GM19468 (cell line): ENCODE results near the gene CDH4.

Experiments
- ATAC-seq: cut with Tn5 transposase; IDR thresholded peaks from one replicate; pipeline ENCODE4 v1.9.1; 2021; ENCODE audit warnings: mild to moderate bottlenecking, moderate library complexity, moderate number of reproducible peaks; ENCODE audit not compliant: unreplicated experiment; ENCODE audit errors: extremely low read depth

Gene CDH4

DNA sequence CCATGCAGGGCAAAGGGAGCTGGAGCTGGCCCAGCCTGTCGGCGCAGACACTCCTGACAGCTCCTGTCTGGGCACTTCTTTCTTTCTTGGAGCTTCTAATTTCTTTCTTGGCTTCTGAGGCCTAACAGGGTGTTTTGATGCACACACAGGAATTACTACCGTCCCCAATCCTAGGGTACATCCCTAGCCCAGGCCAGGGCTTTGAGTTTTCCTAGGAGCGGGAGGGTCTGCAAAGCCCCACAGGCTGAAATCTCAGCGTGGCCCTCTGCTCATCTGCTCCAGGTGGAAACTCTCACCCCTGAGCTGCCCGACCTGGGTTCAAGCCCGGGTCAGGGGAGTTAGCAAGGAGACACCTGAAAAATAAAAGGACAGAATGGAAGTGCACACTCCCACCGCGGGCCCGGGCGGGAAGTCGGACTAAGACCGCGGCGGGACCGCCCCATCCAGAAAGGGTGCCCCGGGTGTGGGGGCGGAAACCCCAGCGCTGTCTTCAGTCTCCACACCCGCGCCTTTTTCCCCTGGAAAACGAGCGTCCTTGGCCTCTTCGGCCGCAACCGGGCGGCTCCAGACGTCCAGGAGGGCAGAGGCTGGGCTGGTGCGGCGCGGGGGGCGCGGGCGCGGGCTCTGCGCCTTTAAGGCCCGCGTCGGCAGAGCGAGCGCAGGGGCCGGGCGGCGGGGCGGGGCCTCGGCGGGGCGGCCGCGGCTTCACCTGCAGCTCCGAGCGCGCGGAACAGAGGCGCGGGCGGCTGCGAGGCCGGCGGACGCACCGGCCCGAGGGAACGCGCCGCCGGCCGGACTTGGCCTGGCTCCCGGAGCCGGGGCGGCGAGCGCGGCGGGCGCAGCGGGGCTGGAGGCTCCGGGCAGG lies at the start of gene CDH4:
Gene CDH4 (plus strand): TSS at position 733 of the 865 bp plus-strand sequence.
- ATAC-seq, result no peak

DNA sequence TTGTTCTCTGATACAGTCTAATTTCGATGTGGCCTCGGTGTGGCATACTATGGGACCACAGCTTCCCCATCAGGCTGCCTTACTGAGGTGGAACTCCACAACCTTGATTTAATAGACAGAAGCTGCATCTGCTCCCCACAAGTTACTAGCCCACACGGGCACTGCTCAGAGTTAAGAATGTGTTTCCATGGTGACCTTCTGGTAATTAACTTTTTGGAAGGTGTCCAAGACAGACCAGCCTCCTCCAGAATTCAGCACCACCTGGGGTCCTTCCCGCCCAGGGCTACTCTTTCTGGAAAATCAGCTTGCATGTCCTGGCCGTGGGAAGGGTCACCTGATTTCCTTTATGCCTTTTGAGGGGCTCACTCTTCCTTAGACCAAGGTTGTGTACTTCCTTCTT lies 48.7 kb upstream of the CDH4 start:
- no peak for ATAC-seq

DNA sequence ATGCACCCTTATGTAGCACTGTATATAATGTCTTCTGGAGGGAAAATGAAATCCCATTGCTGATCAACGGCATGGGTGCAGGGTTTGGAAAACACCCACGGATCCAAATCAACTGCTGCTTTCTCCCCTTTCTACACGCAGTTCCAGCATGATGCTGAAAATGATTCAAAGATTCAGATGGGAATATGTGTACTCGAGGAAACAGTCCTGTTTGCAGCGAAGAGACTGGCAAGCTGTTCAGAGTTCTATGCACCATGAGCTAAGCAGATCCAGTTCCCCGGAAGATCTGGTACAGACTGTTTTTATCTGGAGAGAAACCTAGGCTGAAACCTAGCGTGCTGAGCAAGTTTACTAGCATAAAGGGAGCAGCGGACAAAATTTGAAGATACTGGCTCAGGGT lies 47.9 kb upstream of the CDH4 start:
- no peak for ATAC-seq

DNA sequence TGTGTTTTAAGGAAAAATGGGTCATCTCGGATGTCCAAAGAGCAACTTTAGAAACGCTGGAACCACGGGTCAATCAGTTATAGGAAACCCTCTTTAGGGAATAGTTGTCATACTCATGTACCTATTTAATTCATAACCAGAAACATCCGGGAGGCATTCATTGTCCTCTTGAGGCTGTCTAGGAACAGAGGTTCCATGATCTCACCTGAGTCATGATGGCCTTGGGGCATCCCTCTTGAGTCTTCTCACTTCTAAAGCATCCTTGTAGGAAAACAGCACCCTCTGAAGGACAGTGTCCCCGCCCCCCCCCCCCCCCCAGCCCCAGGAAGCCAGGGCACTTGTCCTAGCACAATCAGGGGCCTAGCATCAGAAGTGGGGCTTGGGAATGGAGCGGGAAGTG lies 46.3 kb upstream of the CDH4 start:
- ATAC-seq, result no peak

DNA sequence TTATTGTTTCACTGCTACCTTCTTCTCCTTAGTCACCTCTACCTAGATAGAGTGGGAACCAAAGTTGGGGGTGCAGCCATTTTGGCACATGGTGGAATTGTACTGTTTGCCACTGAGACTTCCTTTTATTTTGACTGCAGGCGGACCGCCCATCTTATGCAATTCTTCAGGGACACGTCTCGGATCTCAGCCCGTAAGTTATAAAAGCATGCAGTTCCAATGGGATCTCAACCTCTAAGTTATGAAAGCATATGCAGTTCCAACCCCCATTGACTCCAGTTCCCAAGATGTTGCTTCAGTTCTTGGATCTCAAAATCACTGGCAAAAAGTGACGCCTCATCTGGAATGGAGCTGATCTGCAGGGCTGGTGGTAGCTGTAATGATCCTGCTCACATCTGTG lies 41.2 kb upstream of the CDH4 start:
- ATAC-seq, result no peak

DNA sequence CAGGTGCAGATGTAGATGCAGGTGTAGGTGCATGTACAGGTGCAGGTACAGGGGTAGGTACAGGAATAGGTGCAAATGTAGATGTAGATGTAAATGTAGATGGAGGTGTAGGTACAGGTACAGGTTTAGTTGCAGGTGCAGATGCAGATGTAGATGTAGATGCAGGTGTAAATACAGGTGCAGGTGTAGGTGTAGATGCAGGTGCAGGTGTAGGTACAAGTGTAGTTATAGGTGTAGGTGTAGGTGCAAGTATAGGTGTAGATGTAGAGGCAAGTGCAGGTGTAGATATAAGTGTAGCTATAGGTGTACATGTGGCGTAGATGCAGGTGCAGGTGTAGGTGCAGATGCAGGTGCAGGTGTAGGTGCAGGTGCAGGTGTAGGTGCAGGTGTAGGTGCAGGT lies 34.2 kb upstream of the CDH4 start:
- no peak for ATAC-seq

DNA sequence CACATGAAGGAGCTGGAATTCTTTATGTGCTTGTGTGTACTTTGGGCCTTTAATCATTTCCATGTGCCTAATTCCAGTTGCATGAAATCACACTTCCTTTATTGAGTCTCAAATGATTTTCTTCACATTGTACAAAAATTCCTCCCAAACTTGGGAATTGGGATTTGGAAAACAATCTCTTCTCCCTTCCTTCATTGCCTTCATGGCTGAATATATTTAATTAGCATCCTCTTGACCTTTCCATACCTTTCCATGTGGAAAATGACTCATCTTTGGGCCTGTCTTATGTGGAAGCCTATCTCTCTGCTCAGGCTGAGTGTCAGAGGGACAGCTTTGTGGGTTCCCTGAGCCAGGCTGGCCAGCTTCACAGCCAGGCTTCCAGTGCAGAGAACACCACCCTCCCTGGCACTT lies 33.0 kb upstream of the CDH4 start:
- ATAC-seq, result no peak

DNA sequence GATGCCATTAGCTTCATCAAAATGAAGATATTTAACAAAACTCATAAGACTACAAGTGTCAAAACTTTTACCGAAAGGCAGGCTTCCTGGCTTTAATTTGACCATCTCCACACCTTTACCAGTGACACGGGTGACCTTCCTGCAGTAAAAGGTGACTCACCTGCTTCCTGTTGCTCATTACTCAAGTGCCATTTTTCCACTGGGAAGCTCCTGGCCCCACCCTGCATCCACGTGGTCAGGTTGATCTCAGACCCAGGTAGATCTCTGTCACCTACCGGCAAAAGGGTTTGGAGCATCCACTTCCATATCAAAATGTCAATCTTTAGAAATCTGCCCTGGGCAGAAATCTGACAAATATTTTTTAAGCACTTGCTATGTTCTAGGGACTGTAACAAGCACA lies 31.9 kb upstream of the CDH4 start:
- ATAC-seq, result no peak

DNA sequence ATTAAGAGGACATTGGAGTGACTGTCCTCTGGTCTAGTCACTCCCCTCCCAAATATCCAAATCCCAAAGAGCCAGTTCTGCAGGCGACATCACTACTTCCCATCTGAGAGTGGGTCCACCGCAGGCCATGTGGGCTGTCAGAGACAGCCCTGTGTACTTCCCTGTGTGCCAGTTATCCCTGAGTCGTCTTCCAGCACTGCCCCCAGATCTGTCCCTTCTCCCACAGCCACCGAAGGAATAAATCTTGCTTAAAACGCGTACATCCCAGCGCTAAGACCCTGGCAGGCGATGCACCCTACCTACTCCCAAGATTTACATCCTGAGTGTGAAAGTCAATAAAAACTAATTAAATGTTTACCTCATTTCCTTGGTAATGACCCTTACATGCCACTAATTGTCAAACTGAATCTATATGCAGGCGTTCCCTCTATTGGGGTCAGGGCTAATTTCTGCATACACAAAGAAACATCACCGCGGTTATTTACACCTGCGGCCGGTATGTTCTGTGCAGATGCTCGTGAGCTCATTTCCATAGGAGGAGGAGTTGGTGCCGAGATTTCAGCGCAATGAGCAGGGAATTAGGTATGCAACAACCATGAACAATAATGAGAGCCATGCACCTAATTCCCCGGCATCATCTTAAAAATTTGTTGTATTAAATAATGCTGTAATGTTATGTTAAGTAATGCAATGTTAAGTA lies 31.3 kb upstream of the CDH4 start:
- ATAC-seq, result no peak

DNA sequence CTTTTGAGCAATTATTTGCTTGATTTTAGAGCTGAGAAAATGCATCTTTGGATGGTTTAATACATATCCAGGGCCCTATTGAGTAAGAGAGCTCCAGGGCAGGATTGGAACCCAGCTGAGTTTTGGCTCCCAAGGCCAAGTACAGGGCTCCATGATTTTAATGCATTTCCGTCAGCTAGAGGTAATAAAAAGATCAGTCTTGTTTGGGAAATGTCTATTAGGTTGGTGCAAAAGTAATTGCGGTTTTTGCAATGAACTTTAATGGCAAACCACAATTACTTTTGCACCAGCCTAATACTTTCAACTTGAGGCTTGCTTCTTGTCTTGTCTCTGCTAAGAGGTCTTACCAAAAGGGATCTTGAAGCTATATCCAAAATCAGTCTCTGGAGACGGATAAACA lies 29.4 kb upstream of the CDH4 start:
- ATAC-seq, result no peak

DNA sequence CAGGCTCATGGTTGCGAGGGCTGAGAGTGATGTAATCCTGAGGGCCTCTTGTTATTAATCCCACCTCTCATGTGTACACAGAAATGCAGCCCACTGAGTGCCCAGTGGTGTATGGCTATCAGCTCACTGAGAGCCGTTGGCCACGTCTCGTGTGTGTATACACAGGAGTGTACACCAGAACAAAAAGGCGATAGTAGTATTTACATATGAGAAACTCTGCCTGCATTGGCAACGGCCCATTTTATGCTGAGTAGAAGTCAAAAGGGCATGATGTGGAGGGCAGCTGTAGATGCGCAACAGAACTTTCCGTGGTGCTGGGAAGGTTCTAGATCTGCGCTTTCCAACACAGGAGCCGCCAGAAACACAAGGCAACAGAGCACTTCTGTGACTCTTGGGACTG lies 28.9 kb upstream of the CDH4 start:
- no peak for ATAC-seq

DNA sequence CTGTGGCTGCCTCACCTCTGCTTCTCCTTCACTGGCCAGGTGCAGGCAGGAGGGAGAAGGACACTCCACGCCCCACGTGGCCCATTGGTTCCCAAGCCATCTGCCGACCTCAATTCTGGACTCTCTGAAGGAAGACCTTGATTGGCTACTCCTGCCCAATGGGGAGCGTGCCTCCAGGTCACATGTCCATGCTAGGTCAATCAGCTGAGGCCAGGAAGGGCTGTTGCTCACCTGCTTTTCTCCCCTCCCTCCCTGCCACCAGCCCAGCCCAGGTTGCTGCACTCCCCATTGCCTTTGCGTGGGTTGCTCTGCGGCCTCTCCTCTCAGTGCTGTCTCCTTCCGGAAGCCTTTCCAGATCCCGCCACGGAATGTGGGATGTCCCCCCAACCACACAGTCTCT lies 21.9 kb upstream of the CDH4 start:
- ATAC-seq, result no peak

DNA sequence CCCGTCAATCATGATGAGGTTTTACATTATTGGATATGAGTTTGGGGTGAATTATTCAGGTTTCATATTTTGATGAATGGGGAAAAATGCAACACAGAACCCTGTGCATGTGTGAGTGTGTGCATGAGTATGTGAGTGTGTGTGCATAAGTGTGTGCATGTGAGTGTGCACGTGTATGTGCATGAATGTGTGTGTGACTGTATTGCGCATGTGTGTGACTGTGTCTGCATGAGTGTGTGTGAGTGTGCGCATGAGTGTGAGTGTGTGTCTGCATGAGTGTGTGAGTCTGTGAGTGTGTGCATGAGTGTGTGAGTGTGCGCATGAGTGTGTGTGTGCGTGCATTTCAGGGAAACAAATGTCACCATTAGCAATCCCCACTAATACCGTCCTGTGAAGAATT lies 18.5 kb upstream of the CDH4 start:
- no peak for ATAC-seq

DNA sequence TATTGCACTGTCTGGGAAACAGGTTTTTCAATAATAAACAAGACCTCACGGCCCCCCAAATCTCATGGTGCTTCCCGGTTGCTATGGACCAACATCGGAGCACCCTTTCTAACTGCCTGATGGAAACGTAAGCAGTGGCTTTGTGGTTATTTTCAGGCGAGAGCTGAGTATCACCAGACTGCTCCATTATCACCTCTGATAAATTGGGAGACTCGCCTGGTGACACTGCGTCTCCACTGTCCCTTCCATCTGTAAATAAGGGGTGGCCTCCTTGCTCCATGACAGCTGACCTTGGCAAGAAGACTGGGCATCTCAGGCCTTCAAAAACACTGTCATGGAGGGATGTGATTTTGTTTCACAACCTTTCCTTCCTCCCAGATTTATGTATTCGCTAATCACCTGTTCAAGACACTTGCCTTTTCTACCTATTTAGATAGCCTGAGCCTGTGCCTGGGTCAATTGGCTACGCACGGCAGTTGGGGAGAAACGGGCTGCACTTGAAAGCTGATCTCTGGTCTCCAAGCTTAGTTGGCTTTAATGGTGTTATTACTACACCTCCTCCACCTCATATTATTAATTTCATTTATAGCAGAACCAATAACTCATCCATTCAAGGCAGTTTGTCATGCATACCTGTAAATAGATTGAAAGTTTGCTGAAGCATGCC lies 17.7 kb upstream of the CDH4 start:
- ATAC-seq, result no peak

DNA sequence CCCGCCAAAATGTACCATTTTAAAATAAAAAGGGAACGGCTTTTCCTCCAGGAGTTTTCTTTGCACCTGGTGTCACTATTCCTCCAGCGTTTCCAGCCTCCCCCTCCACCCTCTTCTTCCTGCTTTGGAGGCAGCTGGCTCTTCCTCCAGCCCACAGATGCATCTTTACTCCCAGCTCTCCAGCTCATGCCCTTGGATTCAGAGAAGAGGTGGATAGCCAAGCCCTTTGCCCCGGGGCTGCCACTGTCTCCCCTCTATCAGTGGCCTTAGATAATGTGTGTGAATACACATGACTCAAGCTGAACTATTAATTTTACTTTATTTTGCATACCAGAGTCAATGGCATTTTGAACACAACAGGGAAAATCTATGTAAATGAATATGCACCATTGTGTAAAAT lies 15.3 kb upstream of the CDH4 start:
- ATAC-seq, result no peak

DNA sequence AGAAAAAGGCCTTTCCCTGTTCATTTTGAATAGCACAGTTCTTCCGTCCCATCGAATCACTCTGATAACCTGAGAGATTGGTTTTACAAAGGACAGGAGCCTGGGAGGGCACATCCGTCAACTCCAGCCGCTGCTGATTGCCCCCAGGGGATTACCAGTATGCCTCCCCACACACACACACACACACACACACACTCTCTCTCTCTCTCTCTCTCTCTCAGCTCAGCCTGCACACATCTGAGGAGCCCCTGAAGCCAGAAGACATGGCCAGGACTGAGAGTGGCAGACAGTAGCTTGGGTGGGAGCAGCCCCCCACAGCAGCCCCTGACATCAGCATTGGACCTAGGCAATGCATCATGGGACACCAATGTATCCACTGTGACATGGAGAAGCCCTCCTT lies 13.2 kb upstream of the CDH4 start:
- ATAC-seq, result no peak

DNA sequence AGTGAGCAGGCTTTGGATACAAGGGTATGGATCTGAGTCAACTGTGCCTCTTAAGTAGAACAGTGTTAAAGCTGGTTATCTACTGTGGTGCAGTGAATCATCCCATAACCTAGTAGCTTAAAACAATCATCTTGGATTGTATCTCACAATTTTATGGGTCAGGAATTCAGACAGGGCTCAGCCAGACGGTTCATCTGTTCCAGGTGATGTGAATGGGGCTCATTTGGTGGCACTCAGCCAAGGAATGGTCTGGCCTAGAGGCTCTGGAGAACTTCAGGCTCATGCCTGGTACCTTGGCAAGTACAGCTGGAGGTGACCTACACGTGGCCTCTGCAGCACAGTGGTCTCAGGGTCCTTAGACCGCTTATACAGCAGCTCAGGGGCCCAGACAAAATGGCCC lies 11.2 kb upstream of the CDH4 start:
- no peak for ATAC-seq

DNA sequence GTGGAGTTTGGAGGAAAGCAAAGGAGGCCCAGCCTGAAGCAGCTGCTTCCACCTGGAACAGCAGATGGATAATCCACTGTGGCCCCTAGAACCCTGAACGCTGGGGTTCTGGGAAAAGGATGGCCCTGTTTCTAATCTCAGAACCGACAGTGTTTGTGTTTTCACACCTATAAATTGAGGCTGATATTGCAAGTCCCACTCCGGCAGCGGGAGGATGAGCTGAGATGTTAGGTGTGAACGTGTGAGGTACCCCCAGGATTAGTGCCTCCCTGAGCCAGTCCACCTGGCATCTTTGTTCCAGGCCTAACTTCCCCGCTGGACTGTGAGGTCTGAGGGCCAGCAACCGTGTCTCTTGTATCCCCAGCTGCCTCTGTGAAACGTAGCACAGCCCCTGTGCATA lies 7.8 kb upstream of the CDH4 start:
- no peak for ATAC-seq

DNA sequence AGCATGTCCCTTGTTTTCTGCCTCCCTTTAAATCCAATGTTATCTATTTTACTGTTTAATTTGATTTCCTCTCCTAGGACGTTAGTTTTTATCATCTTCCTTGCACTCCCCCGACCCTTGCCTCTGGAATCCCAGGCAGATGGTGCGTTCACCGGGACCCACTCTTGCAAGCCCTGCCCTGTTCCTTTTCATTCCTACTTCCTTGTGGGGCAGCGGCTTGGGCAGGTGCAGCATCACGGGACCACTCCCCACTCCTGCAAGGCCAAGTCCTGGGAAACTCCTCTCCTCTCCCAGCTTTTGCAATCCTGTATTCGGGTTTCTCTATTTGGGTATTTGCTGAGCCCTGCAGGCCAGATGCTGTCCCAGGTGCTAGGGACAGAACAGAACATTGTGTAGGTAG lies 5.8 kb upstream of the CDH4 start:
- no peak for ATAC-seq

DNA sequence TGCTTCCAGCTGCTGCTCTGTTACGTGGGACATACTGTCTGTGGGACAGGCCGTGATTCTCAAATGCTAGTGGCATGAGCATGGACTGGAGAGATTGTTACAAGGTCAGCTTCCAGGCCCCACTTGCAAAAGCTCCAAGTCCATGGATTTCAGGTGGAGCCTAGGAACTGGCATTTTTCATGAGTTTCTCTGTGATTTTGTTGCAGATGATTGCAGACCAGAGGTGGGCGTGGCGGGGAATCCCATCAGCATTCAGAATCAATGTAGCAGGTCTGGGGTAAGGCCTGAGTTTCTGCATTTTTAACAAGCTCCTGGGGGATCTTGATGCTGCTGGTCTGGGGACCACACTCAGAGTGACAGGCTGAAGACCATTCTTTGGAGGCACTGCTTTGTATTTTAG lies 2.4 kb upstream of the CDH4 start:
- no peak for ATAC-seq

DNA sequence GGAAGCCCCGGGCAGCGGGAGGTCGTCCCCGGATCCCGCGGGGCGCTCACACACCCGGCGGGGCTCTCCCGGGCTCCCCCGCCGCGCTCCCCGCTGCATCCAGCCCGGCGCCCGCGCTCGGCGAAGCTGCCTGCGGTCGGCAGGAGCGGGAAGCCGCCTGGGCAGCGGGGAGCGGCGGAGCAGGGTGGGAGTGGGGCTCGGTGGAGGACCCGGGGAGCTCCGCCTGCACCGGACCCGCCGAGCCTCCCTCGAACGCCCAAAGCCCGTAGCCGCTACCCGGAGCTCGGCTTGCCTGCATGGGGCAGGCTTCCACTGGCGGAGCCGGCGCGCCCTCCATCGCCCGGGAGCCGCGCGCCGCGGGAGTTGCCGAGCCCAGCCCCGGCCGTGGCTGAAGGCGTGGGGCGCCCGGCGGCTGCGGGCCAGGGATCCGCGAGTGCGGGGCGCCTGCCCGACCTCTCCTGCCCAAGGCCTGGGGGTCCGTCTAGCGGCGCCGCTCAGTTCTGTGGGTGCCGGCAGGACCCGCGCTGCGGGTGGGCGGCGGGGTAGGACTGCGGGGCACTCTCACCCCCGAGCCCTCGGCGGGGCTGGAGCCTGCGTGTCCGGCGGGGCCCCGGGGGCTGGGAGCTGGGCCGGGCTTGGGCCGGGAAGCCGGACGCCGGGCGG lies 671 bp downstream of the CDH4 start:
- no peak for ATAC-seq
